ENCODE results near the gene KRT33A.

DNA sequence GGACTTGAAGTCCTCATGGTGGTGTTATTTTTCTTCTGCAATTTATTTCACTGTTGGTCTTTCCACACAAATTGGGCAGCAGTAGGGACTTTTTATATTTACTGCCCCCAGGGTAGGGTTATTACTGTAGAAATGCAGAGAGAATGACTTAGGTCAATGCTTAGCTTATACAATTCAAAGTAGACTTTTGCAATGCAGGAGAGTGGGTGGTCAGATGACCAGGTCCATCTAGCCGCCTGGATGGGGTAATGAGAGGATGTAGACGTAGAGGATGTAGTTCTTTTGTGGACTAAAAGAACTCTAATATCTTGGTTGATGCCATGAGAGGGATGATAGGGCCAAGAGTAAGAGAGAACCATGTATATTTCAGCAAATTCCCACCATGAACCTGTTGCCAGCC, 32.4 kb downstream of the KRT33A start:
- TF ChIP-seq EZH2 (optimal IDR thresholded peaks at IDR 0.05; ENCODE audit: low read depth, low read length) (no peak), EZH2phosphoT487 (IDR thresholded peaks at IDR 0.05; ENCODE audit: low read length) (no peak)
- TF ChIP-seq, protein P1, sequence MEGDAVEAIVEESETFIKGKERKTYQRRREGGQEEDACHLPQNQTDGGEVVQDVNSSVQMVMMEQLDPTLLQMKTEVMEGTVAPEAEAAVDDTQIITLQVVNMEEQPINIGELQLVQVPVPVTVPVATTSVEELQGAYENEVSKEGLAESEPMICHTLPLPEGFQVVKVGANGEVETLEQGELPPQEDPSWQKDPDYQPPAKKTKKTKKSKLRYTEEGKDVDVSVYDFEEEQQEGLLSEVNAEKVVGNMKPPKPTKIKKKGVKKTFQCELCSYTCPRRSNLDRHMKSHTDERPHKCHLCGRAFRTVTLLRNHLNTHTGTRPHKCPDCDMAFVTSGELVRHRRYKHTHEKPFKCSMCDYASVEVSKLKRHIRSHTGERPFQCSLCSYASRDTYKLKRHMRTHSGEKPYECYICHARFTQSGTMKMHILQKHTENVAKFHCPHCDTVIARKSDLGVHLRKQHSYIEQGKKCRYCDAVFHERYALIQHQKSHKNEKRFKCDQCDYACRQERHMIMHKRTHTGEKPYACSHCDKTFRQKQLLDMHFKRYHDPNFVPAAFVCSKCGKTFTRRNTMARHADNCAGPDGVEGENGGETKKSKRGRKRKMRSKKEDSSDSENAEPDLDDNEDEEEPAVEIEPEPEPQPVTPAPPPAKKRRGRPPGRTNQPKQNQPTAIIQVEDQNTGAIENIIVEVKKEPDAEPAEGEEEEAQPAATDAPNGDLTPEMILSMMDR (IDR thresholded peaks at IDR 0.05; ENCODE audit: low read length): no peak

Measured in MM.1S (cell line).